K562 (cell line): Measurements from ENCODE around the gene RPL28. TPM values are rescaled to one million over a fixed set of nuclear protein-coding genes. Genes with fewer than 3 reads are reported as not detected.
A peak's percentile ranks its signal among the peaks of the same experiment; 100 is the strongest.

Experiments
- AFF4 ChIP-seq: sonication (generic); formaldehyde crosslinking; IDR thresholded peaks from 2 replicates; pipeline ENCODE4 v1.8.0; 2023; ENCODE audit warnings: mild to moderate bottlenecking, missing genetic modification reagents
- CBFB ChIP-seq: sonication (generic); formaldehyde crosslinking; IDR thresholded peaks from 2 replicates; pipeline ENCODE4 v1.4.0; 2020; ENCODE audit warnings: mild to moderate bottlenecking, missing genetic modification reagents
- ETV6 ChIP-seq, 3 experiments: fragments of 150-350 bp in 1 of 3; sonication (generic) in 1 of 3; formaldehyde crosslinking in 1 of 3; IDR thresholded peaks; 2 replicates each; pipeline versions ENCODE4 v1.6.1 to v1.8.0; 2014 to 2022; ENCODE audit warnings: borderline replicate concordance in 2 of 3, low read depth in 2 of 3, antibody characterized with exemption in 1 of 3, low read length in 1 of 3, mild to moderate bottlenecking in 1 of 3, missing genetic modification reagents in 1 of 3
- GTF2F1 ChIP-seq: IDR thresholded peaks from 2 replicates; pipeline ENCODE4 v1.6.1; 2011; ENCODE audit warnings: low read depth, low read length, improper control_type of control experiment
- HDAC6 ChIP-seq: IDR thresholded peaks from 2 replicates; pipeline ENCODE4 v1.6.1; 2012; ENCODE audit warnings: low read depth, mild to moderate bottlenecking, control low read depth, inconsistent platforms, low read length, moderate library complexity
- MLLT1 ChIP-seq, 2 experiments: fragments of 450-650 bp; IDR thresholded peaks; 2 replicates each; pipeline ENCODE4 v1.6.1; 2016
- MTA1 ChIP-seq: fragments of 450-650 bp; IDR thresholded peaks from 2 replicates; pipeline ENCODE4 v1.6.1; 2017; ENCODE audit warnings: borderline replicate concordance
- MTA2 ChIP-seq: fragments of 450-650 bp; IDR thresholded peaks from 2 replicates; pipeline ENCODE4 v1.6.1; 2016; ENCODE audit warnings: low read depth
- NFE2L1 ChIP-seq: fragments of 450-650 bp; IDR thresholded peaks from 2 replicates; pipeline ENCODE4 v1.6.1; 2016; ENCODE audit warnings: missing genetic modification characterization, low read depth, mild to moderate bottlenecking, missing compliant biosample characterization, moderate library complexity, borderline replicate concordance
- ZNF318 ChIP-seq, 2 experiments: fragments of 450-650 bp; IDR thresholded peaks; 2 replicates each; pipeline ENCODE4 v1.6.1; 2016; ENCODE audit warnings: mild to moderate bottlenecking in 2 of 2, borderline replicate concordance in 1 of 2, low read depth in 1 of 2, moderate library complexity in 1 of 2
- ZNF644 ChIP-seq: fragments of 200-800 bp; sonication (Bioruptor generic); IDR thresholded peaks from 2 replicates; pipeline ENCODE4 v1.6.1; 2016; ENCODE audit warnings: low read depth, missing genetic modification characterization, missing compliant biosample characterization
- ZNF668 ChIP-seq: fragments of 250-450 bp; sonication (Bioruptor Pico); IDR thresholded peaks from 2 replicates; pipeline ENCODE4 v1.8.0; 2022; ENCODE audit warnings: mild to moderate bottlenecking, inconsistent platforms
- polyA plus RNA-seq, 8 experiments: library from polyadenylated mRNA; depleted of rRNA in 4 of 8; stranded (reverse) in 5 of 8; unstranded in 3 of 8; fragments of >200 nt; fragmentation: Nextera tagmentation in 2 of 8; fragmentation: Illumina TruSeq in 1 of 8; extraction: Ambion mirVana in 2 of 8; extraction: Trizol in 1 of 8; gene quantifications; 2 replicates each; pipeline versions ENCODE4 v1.2.1 to v1.2.3, GENCODE V29; 2011 to 2014; ENCODE audit warnings: inconsistent platforms in 1 of 8, missing spikeins in 1 of 8
- total RNA-seq, 7 experiments: library from RNA; depleted of rRNA in 6 of 7; stranded (reverse); fragments of >200 nt in 6 of 7; fragmentation: Illumina TruSeq in 2 of 7; extraction: Trizol in 2 of 7; gene quantifications; 2 replicates each; pipeline versions ENCODE4 v1.2.1 to v1.2.3, GENCODE V29; 2011 to 2021; ENCODE audit warnings: low replicate concordance in 1 of 7

RPL28 gene
- total and polyA plus RNA-seq, 9 of the 15 experiments (the other 6 are each of a cell fraction or from before 2014, with no cell fraction given), result 124 to 3,106 (median 622) TPM

- TF ChIP-seq ZNF318 (IDR thresholded peaks at IDR 0.05; ENCODE audit: borderline replicate concordance in 1 of 2, low read depth in 1 of 2) (peak in 1 of 2 experiments; percentile 18; a peak in 1 of 4 replicates), MLLT1 (IDR thresholded peaks at IDR 0.05) (peak; percentile 33 to 61; a peak in 1 of 4 replicates), AFF4 (CRISPR knock-in tag) (peak; percentile 60), GTF2F1 (no peak; the same call in 1 of the 2 replicates), CBFB (no peak), MTA2 (no peak), NFE2L1 (tag) (no peak), ZNF644 (tag) (no peak; the same call in 1 of the 2 replicates), ETV6 (IDR thresholded peaks at IDR 0.05; ENCODE audit: borderline replicate concordance in 1 of 2, low read depth in 2 of 2, low read length in 1 of 2) (no peak), ETV6 (CRISPR knock-in tag; IDR thresholded peaks at IDR 0.05; ENCODE audit: borderline replicate concordance) (no peak), ZNF668 (no peak), MTA1 (peak; percentile 85), HDAC6 (no peak)
These were observed 22.2 kb downstream of the RPL28 start (continued) for GRCh38 chr19:55407800-55408532.
